ENCODE data around the gene BAZ1B.
"Not testable (repeated sequence)": the region's sequence is repeated elsewhere in the genome, so short reads cannot be mapped to it uniquely, and the experiment has no call there.

BAZ1B gene

DNA sequence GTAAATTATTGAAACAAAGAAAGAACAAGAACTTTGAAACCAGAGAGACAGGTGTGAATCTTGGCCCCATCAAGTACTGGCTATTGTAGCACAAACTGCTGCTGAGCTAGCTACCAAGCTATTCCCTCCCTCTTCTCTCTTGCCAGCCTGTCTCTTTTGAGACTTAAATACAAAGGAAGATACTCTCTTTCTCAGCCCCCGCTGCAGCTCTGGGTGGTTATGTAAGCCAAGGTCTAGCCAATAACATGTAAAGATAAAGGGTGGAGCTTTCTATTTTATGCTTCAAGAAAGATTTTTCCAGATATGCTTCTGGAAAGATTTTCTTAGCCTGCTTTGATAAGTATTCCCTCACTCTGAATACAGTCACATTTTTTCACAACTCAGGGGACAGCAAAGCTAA lies 17.2 kb downstream of the BAZ1B start:
- no peak for DNase-seq (ENCODE audit: low read depth)

DNA sequence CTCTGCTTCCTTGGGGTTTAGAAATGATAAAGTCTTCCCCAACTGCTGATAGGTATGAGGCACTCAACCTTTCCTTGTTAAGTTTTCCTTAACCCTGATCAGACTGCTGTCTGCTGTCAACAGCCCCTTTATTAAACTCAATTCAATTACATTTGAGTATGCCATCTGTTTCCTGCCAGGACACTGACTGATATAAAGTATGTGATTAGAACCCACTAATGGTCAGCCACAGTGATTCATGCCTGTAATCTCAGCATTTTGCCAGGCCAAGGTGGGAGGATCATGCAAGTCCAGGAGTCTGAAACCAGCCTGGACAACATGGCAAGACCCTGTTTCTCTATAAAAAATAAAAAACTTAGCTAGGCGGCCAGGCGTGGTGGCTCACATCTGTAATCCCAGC lies 18.1 kb downstream of the BAZ1B start:
- DNase-seq (ENCODE audit: low read depth): no peak

GRCh38 chr7:73503229-73503628 lies 18.9 kb downstream of the BAZ1B start:
- no peak for DNase-seq (ENCODE audit: low read depth)

DNA sequence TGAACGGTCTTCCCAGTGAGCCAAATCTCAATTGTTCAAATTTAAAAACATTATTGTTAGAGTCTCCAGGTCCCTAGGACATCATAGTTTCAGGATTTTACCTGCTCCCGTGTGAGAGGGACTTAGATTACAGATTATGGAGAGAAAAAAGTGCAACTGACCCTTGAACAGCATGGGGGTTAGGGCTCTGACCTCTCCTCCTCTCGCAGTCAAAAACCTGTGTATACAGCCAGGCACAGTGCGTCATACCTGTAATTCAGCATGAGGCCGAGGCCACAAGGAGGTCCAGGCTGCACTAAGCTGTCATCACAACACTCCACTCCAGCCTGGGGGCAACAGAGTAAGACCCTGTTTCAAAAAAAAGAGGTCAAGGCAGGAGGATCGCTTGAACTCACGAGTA lies 25.5 kb downstream of the BAZ1B start:
- DNase-seq (ENCODE audit: low read depth): no peak

DNA sequence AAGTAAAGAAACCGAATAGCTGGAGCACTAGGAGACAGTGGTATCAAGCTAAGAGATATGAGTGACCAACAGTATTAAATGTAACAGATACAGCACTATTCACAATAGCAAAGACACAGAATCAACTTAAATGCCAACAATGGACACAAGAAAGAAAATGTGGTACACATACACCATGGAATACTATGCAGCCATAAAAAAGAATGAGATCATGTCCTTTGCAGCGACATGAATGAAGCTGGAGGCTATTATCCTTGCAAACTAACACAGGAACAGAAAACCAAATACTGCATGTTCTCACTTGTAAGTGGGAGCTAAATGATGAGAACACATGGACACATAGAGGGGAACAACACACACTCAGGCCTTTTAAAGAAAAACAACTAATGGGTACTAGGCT lies 26.6 kb downstream of the BAZ1B start:
- not testable (repeated sequence) for DNase-seq (ENCODE audit: low read depth)

DNA sequence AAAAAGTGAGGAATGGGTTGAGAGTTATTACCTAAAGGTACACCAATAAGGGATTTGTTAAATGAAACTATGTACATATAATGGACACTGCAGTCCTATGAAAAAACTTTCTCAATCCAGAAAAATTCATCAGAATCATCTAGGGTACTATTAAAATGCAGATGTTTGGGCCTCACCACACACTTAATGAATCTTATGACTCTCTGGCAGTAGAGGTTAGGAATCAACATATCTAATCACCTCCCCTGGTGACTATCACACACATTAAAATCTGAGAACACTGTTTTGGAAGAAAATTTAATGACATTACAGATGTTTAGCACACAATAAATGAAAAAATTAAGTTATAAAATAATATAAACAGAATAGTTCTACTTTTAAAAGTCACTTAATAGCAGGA lies 32.1 kb downstream of the BAZ1B start:
- DNase-seq (ENCODE audit: low read depth): no peak

DNA sequence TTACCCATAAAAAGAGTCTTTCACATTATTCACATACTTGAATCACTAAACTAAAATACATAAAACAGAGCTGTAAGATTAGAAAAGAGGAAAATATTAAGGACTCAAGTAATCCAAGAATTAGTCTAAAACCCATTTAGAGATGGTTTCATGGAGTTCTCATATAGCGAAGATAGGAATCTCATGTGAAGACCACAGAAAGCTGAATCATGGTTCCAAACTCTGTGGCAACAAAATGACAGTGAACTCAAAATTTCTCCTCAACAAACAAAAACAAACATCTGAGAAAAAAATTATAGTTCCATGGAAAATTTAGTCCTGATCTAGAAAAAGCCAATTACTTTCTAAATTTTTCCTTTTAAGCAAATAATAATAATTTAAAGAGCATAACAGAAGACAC lies 34.6 kb downstream of the BAZ1B start:
- no peak for DNase-seq (ENCODE audit: low read depth)

DNA sequence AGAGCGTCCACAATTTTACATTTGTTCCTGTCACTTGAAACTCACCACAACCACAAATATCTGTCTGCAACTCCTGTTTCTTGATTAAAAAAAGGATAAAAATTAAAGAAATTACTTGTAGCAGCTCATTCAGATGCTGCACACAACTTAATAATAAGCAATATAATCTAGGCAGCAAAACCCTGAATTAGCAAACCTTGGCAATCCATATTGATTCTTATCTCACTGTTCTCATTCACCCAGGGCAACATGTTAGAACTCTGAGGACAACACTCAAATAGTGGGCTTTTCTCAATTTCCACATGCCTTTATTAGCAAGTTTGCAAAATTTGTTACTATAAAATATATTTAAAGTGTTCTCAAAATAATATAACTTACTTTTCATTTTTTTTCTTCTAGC lies 38.9 kb downstream of the BAZ1B start:
- no peak for DNase-seq (ENCODE audit: low read depth)

GRCh38 chr7:73482746-73483145 lies 39.3 kb downstream of the BAZ1B start:
- DNase-seq (ENCODE audit: low read depth): no peak

DNA sequence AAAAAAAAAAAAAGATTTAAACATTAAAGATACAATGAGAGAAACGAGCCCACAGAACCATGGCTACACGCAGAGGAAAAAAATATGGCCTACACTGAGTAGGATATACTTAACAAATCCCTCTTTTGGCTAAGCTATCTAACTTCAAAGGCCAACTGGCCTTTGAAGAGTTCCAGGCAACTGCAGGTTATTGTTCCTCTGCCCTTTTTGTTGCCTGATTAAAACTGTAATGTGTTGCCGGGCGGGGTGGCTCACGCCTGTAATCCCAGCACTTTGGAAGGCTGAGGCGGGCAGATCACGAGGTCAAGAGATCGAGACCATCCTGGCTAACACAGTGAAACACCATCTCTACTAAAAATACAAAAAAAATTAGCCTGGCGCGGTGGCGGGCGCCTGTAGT lies 40.6 kb downstream of the BAZ1B start:
- DNase-seq (ENCODE audit: low read depth): not testable (repeated sequence)

- no peak for DNase-seq (ENCODE audit: low read depth)
Observed at GRCh38 chr7:73478549-73478948, 43.5 kb downstream of the BAZ1B start.

- no peak for DNase-seq (ENCODE audit: low read depth)
Observed at GRCh38 chr7:73477376-73477775, 44.7 kb downstream of the BAZ1B start.

GRCh38 chr7:73470208-73470607 lies 51.9 kb downstream of the BAZ1B start:
- no peak for DNase-seq (ENCODE audit: low read depth)

GRCh38 chr7:73467046-73467445 lies 55.0 kb downstream of the BAZ1B start:
- not testable (repeated sequence) for DNase-seq (ENCODE audit: low read depth)

GRCh38 chr7:73466112-73466511 lies 56.0 kb downstream of the BAZ1B start:
- DNase-seq (ENCODE audit: low read depth): no peak

GRCh38 chr7:73463966-73464365 lies 58.1 kb downstream of the BAZ1B start:
- DNase-seq (ENCODE audit: low read depth): no peak

- DNase-seq (ENCODE audit: low read depth): no peak
Observed at GRCh38 chr7:73463260-73463659, 58.8 kb downstream of the BAZ1B start.

GRCh38 chr7:73461782-73462285 lies 60.3 kb downstream of the BAZ1B start:
- DNase-seq (ENCODE audit: low read depth): no peak

DNA sequence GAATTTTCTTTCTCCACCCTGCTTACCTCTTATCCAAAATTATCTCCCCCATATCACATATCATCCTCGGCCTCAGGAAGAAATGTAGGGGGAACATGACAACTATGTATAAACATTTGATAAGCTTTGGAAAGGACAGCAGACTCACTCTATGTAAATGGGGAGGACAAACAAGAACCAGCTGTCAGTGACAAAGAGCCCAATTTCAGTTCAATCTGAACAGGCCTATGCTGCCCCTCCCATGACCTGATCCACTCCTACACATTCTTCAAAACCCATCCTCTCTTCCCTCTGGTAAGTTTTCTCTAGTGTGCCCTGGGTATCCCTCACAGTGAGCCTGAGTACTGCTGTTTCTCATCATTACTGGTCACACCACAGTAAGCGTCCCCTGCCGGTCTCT lies 67.7 kb downstream of the BAZ1B start:
- no peak for DNase-seq (ENCODE audit: low read depth)

- no peak for DNase-seq (ENCODE audit: low read depth)
Observed at GRCh38 chr7:73452999-73453635, 69.0 kb downstream of the BAZ1B start.

GRCh38 chr7:73451780-73452398 lies 70.2 kb downstream of the BAZ1B start:
- DNase-seq (ENCODE audit: low read depth): no peak

DNA sequence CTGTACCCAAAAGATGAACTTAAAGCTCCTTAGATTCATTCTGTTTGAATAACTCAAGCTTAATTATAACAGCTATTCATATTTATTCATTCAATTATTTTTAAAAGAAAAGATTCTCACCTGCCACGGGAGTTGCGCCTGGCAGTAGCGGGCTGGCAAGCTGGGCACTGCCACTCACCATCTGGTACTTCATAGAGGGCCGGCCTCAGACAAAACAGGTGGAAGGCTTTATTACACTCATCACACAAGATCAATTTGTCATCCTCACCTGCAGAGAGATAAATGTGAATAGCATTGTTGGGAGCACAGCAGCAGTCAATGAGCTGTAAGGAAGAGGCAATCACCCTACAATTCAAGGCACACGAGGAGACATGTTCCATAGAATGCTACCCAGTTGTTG lies 72.7 kb downstream of the BAZ1B start:
- DNase-seq (ENCODE audit: low read depth): no peak

- DNase-seq (ENCODE audit: low read depth): no peak
Observed at GRCh38 chr7:73448609-73449008, 73.5 kb downstream of the BAZ1B start.

- DNase-seq (ENCODE audit: low read depth): no peak
Observed at GRCh38 chr7:73447121-73447733, 74.9 kb downstream of the BAZ1B start.

All from activated T-cell treated with anti-CD3 and anti-CD28 coated beads for 1 hour (primary cell).